K562 (cell line): Measurements from ENCODE around the gene PACSIN1. TPM values are rescaled to one million over a fixed set of nuclear protein-coding genes. Genes with fewer than 3 reads are reported as not detected.

Experiments used
- ATAC-seq: fragments of 200-7000 bp; cut with Tn5 transposase; 3 replicates; pipeline ENCODE4 v1.9.1; 2020; ENCODE audit warnings: moderate library complexity
- BruUV-seq: library from RNA; stranded (reverse); fragments of 400-500 nt; replicated peaks from 2 replicates; lab custom pipeline; 2021; lab: Mats Ljungman, UMichigan
- CTCF ChIA-PET: fragments of 300-600 bp; formaldehyde crosslinking; extraction: SDS; loops from one replicate; lab custom pipeline; 2021; ENCODE audit warnings: low intra/inter-chr PET ratio; lab: Yijun Ruan, JAX
- POLR2A ChIA-PET: fragments of 300-600, 350-650 bp; sonication (Branson Sonifier 250); formaldehyde crosslinking; extraction: SDS; loops from one replicate; lab custom pipeline; 2021; ENCODE audit warnings: antibody characterized with exemption, inconsistent platforms; lab: Yijun Ruan, JAX
- DNase-seq, 4 experiments: peaks; one replicate each; pipeline versions ENCODE4 v3.0.0 to v3.0.0-alpha.2; 2011 to 2018; ENCODE audit warnings: low spot score in 3 of 4, mixed read lengths in 3 of 4; ENCODE audit errors: extremely low read depth in 1 of 4
- FAIRE-seq: peaks from 2 replicates; lab custom pipeline; 2011; peaks lifted over from hg19 to GRCh38; lab: Jason Lieb, UNC
- H2AFZ ChIP-seq: 2 replicates; pipeline ENCODE4 v1.6.0; 2011; ENCODE audit warnings: low read depth, low read length, control low read depth, inconsistent platforms
- H3K27ac ChIP-seq: fragments of 200-600 bp; 3 replicates; pipeline ENCODE4 v1.8.0; 2011; ENCODE audit warnings: low read depth, mild to moderate bottlenecking, control low read depth, inconsistent platforms, low read length, moderate library complexity, mixed read lengths; ENCODE audit errors: extremely low read depth
- H3K27me3 ChIP-seq, 2 experiments: fragments of 300-600 bp in 1 of 2; 2 replicates in 1 of 2; 3 replicates in 1 of 2; pipeline versions ENCODE4 v1.6.0 to v1.8.0; 2011; ENCODE audit warnings: inconsistent platforms in 2 of 2, low read length in 2 of 2, mild to moderate bottlenecking in 1 of 2, mixed read lengths in 1 of 2, moderate library complexity in 1 of 2; ENCODE audit not compliant: control insufficient read depth in 2 of 2, insufficient read depth in 2 of 2
- H3K36me3 ChIP-seq: fragments of 300-600 bp; 3 replicates; pipeline ENCODE4 v1.8.0; 2011; ENCODE audit warnings: mild to moderate bottlenecking, low read length, inconsistent platforms; ENCODE audit not compliant: control insufficient read depth, insufficient read depth
- H3K4me1 ChIP-seq, 2 experiments: fragments of 200-600 bp in 1 of 2; replicated peaks in 1 of 2; 2 replicates in 1 of 2; 3 replicates in 1 of 2; pipeline versions ENCODE4 v1.5.1 to v1.8.0; 2011; ENCODE audit warnings: inconsistent platforms in 2 of 2, low read length in 2 of 2, mild to moderate bottlenecking in 1 of 2, mixed read lengths in 1 of 2, moderate library complexity in 1 of 2; ENCODE audit not compliant: control insufficient read depth in 2 of 2, insufficient read depth in 2 of 2
- H3K4me2 ChIP-seq: 2 replicates; pipeline ENCODE4 v1.6.1; 2011; ENCODE audit warnings: low read length, control low read depth, inconsistent platforms, mixed read lengths; ENCODE audit not compliant: insufficient read depth
- H3K4me3 ChIP-seq: fragments of 200-600 bp; sonication (generic), shearing (Covaris generic); 2 replicates; pipeline ENCODE4 v1.5.1; 2016; ENCODE audit warnings: control low read depth, inconsistent platforms
- H3K79me2 ChIP-seq: fragments of 200-600 bp; 3 replicates; pipeline ENCODE4 v1.8.0; 2011; ENCODE audit warnings: low read length, inconsistent platforms; ENCODE audit not compliant: control insufficient read depth, insufficient read depth
- H3K9ac ChIP-seq, 2 experiments: 2 replicates each; pipeline versions ENCODE4 v1.6.0 to v1.6.1; 2011; ENCODE audit warnings: low read depth in 2 of 2, low read length in 2 of 2, control low read depth in 1 of 2, inconsistent platforms in 1 of 2, mild to moderate bottlenecking in 1 of 2, mixed read lengths in 1 of 2; ENCODE audit not compliant: insufficient read depth in 1 of 2
- H3K9me1 ChIP-seq: one replicate; pipeline ENCODE4 v1.6.0; 2011; ENCODE audit warnings: inconsistent platforms, mild to moderate bottlenecking, low read length, moderate library complexity; ENCODE audit not compliant: control insufficient read depth, insufficient read depth
- H3K9me3 ChIP-seq: replicated peaks from 2 replicates; pipeline ENCODE4 v1.5.1; 2011; ENCODE audit warnings: low read depth, low read length, inconsistent platforms; ENCODE audit not compliant: control insufficient read depth, insufficient read depth
- H4K20me1 ChIP-seq: replicated peaks from 2 replicates; pipeline ENCODE4 v1.6.1; 2011; ENCODE audit warnings: low read length, inconsistent platforms, mixed read lengths; ENCODE audit not compliant: control insufficient read depth, insufficient read depth
- BDP1 ChIP-seq: IDR thresholded peaks from 3 replicates; pipeline ENCODE4 v1.6.1; 2011; ENCODE audit not compliant: insufficient read length, insufficient read depth
- C11orf30 ChIP-seq: fragments of 450-650 bp; IDR thresholded peaks from 2 replicates; pipeline ENCODE4 v1.6.1; 2016; ENCODE audit warnings: low read depth, mild to moderate bottlenecking
- CBX1 ChIP-seq: sonication (generic); IDR thresholded peaks from 2 replicates; pipeline ENCODE4 v1.6.1; 2016; ENCODE audit warnings: antibody characterized with exemption, low read depth, mild to moderate bottlenecking
- GTF3C2 ChIP-seq: IDR thresholded peaks from 3 replicates; pipeline ENCODE4 v1.6.1; 2011; ENCODE audit warnings: borderline replicate concordance, mild to moderate bottlenecking, moderate library complexity; ENCODE audit not compliant: insufficient read length; ENCODE audit errors: extremely low read depth
- HMG20B ChIP-seq: fragments of 250-450 bp; sonication (Bioruptor Pico); IDR thresholded peaks from 2 replicates; pipeline ENCODE4 v1.5.0; 2021; ENCODE audit warnings: mild to moderate bottlenecking
- MEIS2 ChIP-seq: fragments of 450-650 bp; IDR thresholded peaks from 2 replicates; pipeline ENCODE4 v1.6.1; 2014; ENCODE audit warnings: mild to moderate bottlenecking; ENCODE audit not compliant: partially characterized antibody
- NRF1 ChIP-seq, 2 experiments: fragments of 450-650 bp; IDR thresholded peaks in 1 of 2; conservative IDR thresholded peaks in 1 of 2; 2 replicates each; pipeline ENCODE4 v1.6.1; 2014; ENCODE audit warnings: mild to moderate bottlenecking in 2 of 2
- SMARCA5 ChIP-seq: fragments of 450-650 bp; IDR thresholded peaks from 2 replicates; pipeline ENCODE4 v1.6.1; 2016
- ZKSCAN1 ChIP-seq: fragments of 150-350 bp; IDR thresholded peaks from 2 replicates; pipeline ENCODE4 v1.6.1; 2016; ENCODE audit warnings: low read depth, low read length
- ZNF24 ChIP-seq: fragments of 450-650 bp; IDR thresholded peaks from 2 replicates; pipeline ENCODE4 v1.6.1; 2016
- WGBS: fragments of 100-300 bp; shearing (Covaris generic); methylation state at CpG from one replicate; pipeline ENCODE4 v1.1.6; 2016; ENCODE audit warnings: low coverage, mixed read lengths; ENCODE audit not compliant: insufficient coverage; ENCODE audit errors: missing lambda C conversion rate; 5-methylcytosine and 5-hydroxymethylcytosine counted together
- in situ Hi-C: fragments of 300-500 bp; cut with MboI; formaldehyde crosslinking; loops from 4 replicates; pipeline ENCODE4 v1.15.0; 2018; ENCODE audit warnings: inconsistent platforms, mixed read lengths
- intact Hi-C: fragments of 100-400 bp; cut with micrococcal nuclease; formaldehyde crosslinking; loops from 2 replicates; pipeline ENCODE4 v1.14.2; 2022
- polyA plus RNA-seq, 8 experiments: library from polyadenylated mRNA; depleted of rRNA in 4 of 8; stranded (reverse) in 5 of 8; unstranded in 3 of 8; fragments of >200 nt; fragmentation: Nextera tagmentation in 2 of 8; fragmentation: Illumina TruSeq in 1 of 8; extraction: Ambion mirVana in 2 of 8; extraction: Trizol in 1 of 8; gene quantifications; 2 replicates each; pipeline versions ENCODE4 v1.2.1 to v1.2.3, GENCODE V29; 2011 to 2014; ENCODE audit warnings: inconsistent platforms in 1 of 8, missing spikeins in 1 of 8
- total RNA-seq, 7 experiments: library from RNA; depleted of rRNA in 6 of 7; stranded (reverse); fragments of >200 nt in 6 of 7; fragmentation: Illumina TruSeq in 2 of 7; extraction: Trizol in 2 of 7; gene quantifications; 2 replicates each; pipeline versions ENCODE4 v1.2.1 to v1.2.3, GENCODE V29; 2011 to 2021; ENCODE audit warnings: low replicate concordance in 1 of 7
- TF ChIP-seq, protein P1 (sequence below), 2 experiments: IDR thresholded peaks; 2 replicates each; pipeline ENCODE4 v1.6.1; 2011; ENCODE audit warnings: borderline replicate concordance in 1 of 2, control low read depth in 1 of 2, low read depth in 1 of 2, low read length in 1 of 2, mild to moderate bottlenecking in 1 of 2, mixed read lengths in 1 of 2, moderate library complexity in 1 of 2; ENCODE audit not compliant: insufficient read depth in 1 of 2, insufficient read length in 1 of 2, poor library complexity in 1 of 2, severe bottlenecking in 1 of 2; ENCODE audit errors: extremely low read depth in 1 of 2
- TF ChIP-seq, protein P2 (sequence below): fragments of 450-650 bp; formaldehyde crosslinking; IDR thresholded peaks from 2 replicates; pipeline ENCODE4 v1.4.0; 2020; ENCODE audit warnings: mild to moderate bottlenecking, moderate library complexity

The PACSIN1 gene
- total and polyA plus RNA-seq, 9 of the 15 experiments (the other 6 are each of a cell fraction or from before 2014, with no cell fraction given) = 0.01 to 1.7 (median 0.45) TPM

GRCh38 chr6:34530753-34531365 lies 65.0 kb downstream of the PACSIN1 start:
- H3K4me1 ChIP-seq = peaks cover 16 to 67% of the 10 kb centered on the region in 2 experiments
- H3K79me2 ChIP-seq = no peaks in the 10 kb centered on the region
- peak; percentile 17 for ATAC-seq
- H3K9me1 ChIP-seq = no peaks in the 10 kb centered on the region
- CTCF ChIA-PET = interaction anchor here (0.5 kb wide), 1 partner anchor 237 kb away, joined by 5 read pairs; no protein-coding TSS in a partner anchor
- DNase-seq = peak in 1 of 4 experiments; percentile 80
- no peaks in the 10 kb centered on the region for H3K27me3 ChIP-seq
- intact Hi-C loops (no loop called here), in situ Hi-C loops (no loop called here)
- POLR2A ChIA-PET = interaction anchor here (1.0 kb wide), 1 partner anchor 29 kb away, joined by 3 read pairs; no protein-coding TSS in a partner anchor
- H3K36me3 ChIP-seq = no peaks in the 10 kb centered on the region
- 18% methylated on average over 18 of the region's 18 CpGs for WGBS
- H3K4me2 ChIP-seq = peak overlapping the region; percentile 29; the same call in 1 of the 2 replicates
- peak; percentile 88 for FAIRE-seq
- H3K27ac ChIP-seq = no peak overlapping the region
- BruUV-seq = no TSS peak
- no peak overlapping the region; the same call in 1 of the 2 replicates for H2AFZ ChIP-seq
- no peak overlapping the region for H3K4me3 ChIP-seq
- H4K20me1 ChIP-seq = no peaks in the 10 kb centered on the region
- peak overlapping the region in 1 of 2 experiments; percentile 18; a peak in 1 of 4 replicates for H3K9ac ChIP-seq
- H3K9me3 ChIP-seq = no peaks in the 10 kb centered on the region
- TF ChIP-seq BDP1 = no peak
- no peak for TF ChIP-seq GTF3C2
- 0 out of 2 replicates have a peak, but pooled peaks have one; percentile 36 for TF ChIP-seq CBX1
- TF ChIP-seq ZKSCAN1 = peak; percentile 85
- peak; percentile 87 to 89 for TF ChIP-seq NRF1 (conservative IDR thresholded peaks at IDR 0.05 in 1 of 2, IDR thresholded peaks at IDR 0.05 in 1 of 2)
- TF ChIP-seq, protein P1, sequence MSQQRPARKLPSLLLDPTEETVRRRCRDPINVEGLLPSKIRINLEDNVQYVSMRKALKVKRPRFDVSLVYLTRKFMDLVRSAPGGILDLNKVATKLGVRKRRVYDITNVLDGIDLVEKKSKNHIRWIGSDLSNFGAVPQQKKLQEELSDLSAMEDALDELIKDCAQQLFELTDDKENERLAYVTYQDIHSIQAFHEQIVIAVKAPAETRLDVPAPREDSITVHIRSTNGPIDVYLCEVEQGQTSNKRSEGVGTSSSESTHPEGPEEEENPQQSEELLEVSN (IDR thresholded peaks at IDR 0.05; ENCODE audit: borderline replicate concordance in 1 of 2, extremely low read depth in 1 of 2, insufficient read depth in 1 of 2, insufficient read length in 1 of 2, low read depth in 1 of 2, low read length in 1 of 2, poor library complexity in 1 of 2, severe bottlenecking in 1 of 2) = peak in 1 of 2 experiments; percentile 27
- TF ChIP-seq C11orf30 = no peak
- TF ChIP-seq, protein P2, sequence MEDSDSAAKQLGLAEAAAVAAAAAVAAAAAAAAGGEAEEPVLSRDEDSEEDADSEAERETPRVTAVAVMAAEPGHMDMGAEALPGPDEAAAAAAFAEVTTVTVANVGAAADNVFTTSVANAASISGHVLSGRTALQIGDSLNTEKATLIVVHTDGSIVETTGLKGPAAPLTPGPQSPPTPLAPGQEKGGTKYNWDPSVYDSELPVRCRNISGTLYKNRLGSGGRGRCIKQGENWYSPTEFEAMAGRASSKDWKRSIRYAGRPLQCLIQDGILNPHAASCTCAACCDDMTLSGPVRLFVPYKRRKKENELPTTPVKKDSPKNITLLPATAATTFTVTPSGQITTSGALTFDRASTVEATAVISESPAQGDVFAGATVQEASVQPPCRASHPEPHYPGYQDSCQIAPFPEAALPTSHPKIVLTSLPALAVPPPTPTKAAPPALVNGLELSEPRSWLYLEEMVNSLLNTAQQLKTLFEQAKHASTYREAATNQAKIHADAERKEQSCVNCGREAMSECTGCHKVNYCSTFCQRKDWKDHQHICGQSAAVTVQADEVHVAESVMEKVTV (CRISPR knock-in tag) = no peak
- no peak for TF ChIP-seq HMG20B (CRISPR knock-in tag)
- no peak for TF ChIP-seq SMARCA5
- no peak for TF ChIP-seq ZNF24
- TF ChIP-seq MEIS2 = peak; percentile 67
